ENCODE data around the gene UBD.
A peak's percentile ranks its signal among the peaks of the same experiment; 100 is the strongest.

Gene UBD

DNA sequence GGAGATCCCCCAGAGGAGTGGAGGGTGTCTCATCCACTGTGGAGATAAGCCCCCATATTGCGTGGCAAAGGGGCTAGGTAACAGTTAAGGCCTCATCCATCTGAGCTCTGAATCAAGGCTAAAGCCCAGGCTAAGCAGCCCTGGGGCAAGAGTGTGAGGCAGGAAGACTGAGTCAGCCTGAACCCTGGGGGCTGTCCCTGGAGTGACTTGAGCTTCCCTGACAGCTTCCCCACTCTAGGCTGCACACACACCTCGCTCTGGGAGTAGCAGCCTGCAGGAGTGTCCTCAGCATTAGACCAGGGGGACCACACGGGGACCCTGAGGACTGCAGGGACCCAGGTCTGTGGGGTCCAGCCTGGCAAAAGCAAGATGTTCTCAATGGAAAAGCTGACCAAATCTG is 27.9 kb downstream of the UBD start:
- Histone ChIP-seq H3K27me3 (ENCODE audit: control insufficient read depth, insufficient read depth, low read length) (no peaks in the 10 kb centered on the region), H3K36me3 (ENCODE audit: control insufficient read depth, insufficient read depth, low read length) (no peaks in the 10 kb centered on the region), H3K9me3 (ENCODE audit: control insufficient read depth, insufficient read depth, low read length) (no peaks in the 10 kb centered on the region), H3K4me3 (ENCODE audit: low read length) (no peak overlapping the region), H3K27ac (ENCODE audit: low read length) (no peak overlapping the region), H3K4me1 (ENCODE audit: control insufficient read depth, insufficient read depth, low read length) (no peaks in the 10 kb centered on the region)
- DNase-seq (ENCODE audit: low read depth, low spot score): no peak
- WGBS (ENCODE audit: insufficient coverage, insufficient read length): no CpG with 5 or more reads among the region's 3 CpGs

DNA sequence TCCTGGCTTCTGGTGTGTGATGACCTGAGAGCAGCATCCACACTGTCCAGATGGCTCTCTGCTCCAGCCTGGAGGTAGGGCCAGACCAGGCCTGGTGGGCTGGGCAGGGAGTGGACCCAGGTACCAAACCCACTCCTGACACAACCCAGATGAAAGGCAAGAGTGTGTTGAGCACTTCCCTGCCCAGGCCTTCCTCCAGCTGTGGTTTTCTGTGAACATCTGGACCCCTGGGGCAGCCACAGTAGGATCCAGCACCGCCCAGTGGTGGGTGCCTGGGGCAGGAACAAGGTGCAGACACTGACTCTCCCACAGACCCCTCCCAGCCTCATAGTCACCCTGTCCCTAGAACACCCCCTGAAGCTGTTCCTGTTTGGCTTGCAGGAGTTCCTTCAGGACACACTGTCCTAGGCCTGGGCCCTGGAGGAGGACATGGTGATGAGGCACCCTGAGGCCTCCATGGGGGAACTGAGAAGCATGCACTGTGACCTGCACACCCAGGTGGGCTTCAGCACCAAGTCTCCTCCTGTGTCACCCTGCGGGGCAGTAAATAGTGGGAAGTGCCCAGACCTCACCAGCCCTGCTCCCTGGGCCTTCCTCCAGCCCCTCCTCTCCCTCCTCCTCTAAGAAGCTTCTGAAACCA is 28.7 kb downstream of the UBD start:
- Histone ChIP-seq H3K27me3 (ENCODE audit: control insufficient read depth, insufficient read depth, low read length) (no peaks in the 10 kb centered on the region), H3K9me3 (ENCODE audit: control insufficient read depth, insufficient read depth, low read length) (no peaks in the 10 kb centered on the region), H3K4me1 (ENCODE audit: control insufficient read depth, insufficient read depth, low read length) (no peaks in the 10 kb centered on the region), H3K27ac (ENCODE audit: low read length) (no peak overlapping the region), H3K4me3 (ENCODE audit: low read length) (no peak overlapping the region), H3K36me3 (ENCODE audit: control insufficient read depth, insufficient read depth, low read length) (no peaks in the 10 kb centered on the region)
- WGBS (ENCODE audit: insufficient coverage, insufficient read length): no CpG with 5 or more reads among the region's 2 CpGs
- no peak for DNase-seq (ENCODE audit: low read depth, low spot score)

DNA sequence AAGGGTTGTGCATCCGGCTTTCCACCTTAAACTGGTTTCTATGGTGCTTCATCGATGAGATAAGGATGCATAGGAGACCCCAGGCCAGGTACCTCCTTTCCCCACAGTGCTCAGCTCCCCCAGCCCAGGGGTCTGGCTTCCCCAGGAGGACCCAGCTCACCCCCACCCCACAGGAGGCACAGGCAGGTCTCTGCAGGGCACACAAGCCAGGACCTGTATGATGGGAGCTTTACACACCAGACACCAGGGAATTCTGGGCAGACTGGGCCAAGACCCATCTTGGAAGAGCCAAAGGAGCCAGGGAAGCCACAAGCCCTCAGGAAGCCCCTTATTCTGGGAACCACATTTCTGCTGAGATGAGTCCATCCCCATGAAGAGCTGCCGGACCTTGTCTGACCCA is 29.6 kb downstream of the UBD start:
- WGBS (ENCODE audit: insufficient coverage, insufficient read length): no CpG with 5 or more reads among the region's 3 CpGs
- no peak for DNase-seq (ENCODE audit: low read depth, low spot score)
- H3K9me3 ChIP-seq (ENCODE audit: control insufficient read depth, insufficient read depth, low read length): no peaks in the 10 kb centered on the region
- no peak overlapping the region for H3K27ac ChIP-seq (ENCODE audit: low read length)
- no peaks in the 10 kb centered on the region for H3K36me3 ChIP-seq (ENCODE audit: control insufficient read depth, insufficient read depth, low read length)
- no peak overlapping the region for H3K4me3 ChIP-seq (ENCODE audit: low read length)
- H3K27me3 ChIP-seq (ENCODE audit: control insufficient read depth, insufficient read depth, low read length): no peaks in the 10 kb centered on the region
- H3K4me1 ChIP-seq (ENCODE audit: control insufficient read depth, insufficient read depth, low read length): no peaks in the 10 kb centered on the region

DNA sequence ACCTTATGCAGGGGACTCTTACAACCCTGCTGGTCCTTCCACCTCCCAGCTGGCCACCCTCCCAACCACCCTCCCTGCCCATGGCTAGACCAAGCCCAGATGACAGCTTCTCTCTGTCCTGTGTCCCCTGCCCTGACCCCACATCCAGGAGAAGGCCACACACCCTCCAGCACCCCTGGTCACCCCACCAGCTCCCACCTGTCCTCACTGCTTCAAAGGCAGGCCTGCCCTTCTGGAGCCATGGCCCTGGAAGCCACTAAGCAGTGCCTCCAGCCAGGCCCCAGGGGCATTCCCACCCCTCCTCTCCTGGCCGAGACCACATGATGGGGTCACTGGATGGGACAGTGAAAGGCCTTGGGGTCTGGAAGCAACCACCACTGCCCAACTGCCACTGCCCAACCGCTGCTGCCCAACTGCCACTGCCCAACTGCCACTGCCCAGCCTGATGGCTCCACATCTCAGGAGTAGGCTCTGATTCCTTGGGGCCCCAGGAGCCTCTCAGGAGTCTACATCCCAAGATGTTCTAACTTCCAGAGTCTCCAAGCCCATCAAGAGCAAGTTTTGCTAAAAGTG is 30.5 kb downstream of the UBD start:
- DNase-seq (ENCODE audit: low read depth, low spot score): no peak
- H3K36me3 ChIP-seq (ENCODE audit: control insufficient read depth, insufficient read depth, low read length): no peaks in the 10 kb centered on the region
- H3K4me1 ChIP-seq (ENCODE audit: control insufficient read depth, insufficient read depth, low read length): no peaks in the 10 kb centered on the region
- WGBS (ENCODE audit: insufficient coverage, insufficient read length): no CpG with 5 or more reads among the region's 2 CpGs
- no peak overlapping the region for H3K27ac ChIP-seq (ENCODE audit: low read length)
- H3K9me3 ChIP-seq (ENCODE audit: control insufficient read depth, insufficient read depth, low read length): no peaks in the 10 kb centered on the region
- no peak overlapping the region for H3K4me3 ChIP-seq (ENCODE audit: low read length)
- no peaks in the 10 kb centered on the region for H3K27me3 ChIP-seq (ENCODE audit: control insufficient read depth, insufficient read depth, low read length)

DNA sequence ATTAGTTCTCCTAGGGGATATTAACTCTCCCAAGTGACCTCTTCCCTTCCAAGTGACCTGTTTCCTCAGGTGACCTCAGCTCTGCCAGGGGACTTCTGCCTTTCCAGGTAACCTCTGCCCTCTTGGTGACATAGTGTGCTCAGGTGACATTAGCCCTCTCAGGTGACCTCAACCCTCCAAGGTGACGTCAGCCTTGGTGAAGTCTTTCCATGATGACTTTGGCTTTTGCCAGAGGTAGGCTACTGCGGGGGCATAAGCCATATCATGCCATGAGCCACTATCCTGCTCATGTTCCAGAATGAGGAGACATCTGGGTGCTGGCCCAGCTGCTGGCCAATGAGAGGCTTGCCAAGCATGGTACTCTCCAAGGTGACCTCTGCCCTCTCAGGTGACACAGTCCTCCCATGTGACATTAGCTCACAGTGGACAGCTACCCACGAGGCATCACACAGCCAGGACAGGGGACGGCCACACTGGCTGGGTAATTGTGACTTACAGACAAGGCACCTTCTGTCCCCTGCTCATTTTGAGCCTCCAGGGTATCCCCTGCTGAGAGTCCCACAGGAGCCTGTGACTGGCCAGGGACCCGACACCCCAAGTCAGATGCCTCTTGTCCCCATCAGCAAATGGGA is 31.1 kb downstream of the UBD start:
- Histone ChIP-seq H3K4me3 (ENCODE audit: low read length) (no peak overlapping the region), H3K36me3 (ENCODE audit: control insufficient read depth, insufficient read depth, low read length) (no peaks in the 10 kb centered on the region), H3K27ac (ENCODE audit: low read length) (no peak overlapping the region), H3K4me1 (ENCODE audit: control insufficient read depth, insufficient read depth, low read length) (no peaks in the 10 kb centered on the region), H3K27me3 (ENCODE audit: control insufficient read depth, insufficient read depth, low read length) (no peaks in the 10 kb centered on the region), H3K9me3 (ENCODE audit: control insufficient read depth, insufficient read depth, low read length) (no peaks in the 10 kb centered on the region)
- no CpG with 5 or more reads among the region's 5 CpGs for WGBS (ENCODE audit: insufficient coverage, insufficient read length)
- DNase-seq (ENCODE audit: low read depth, low spot score): no peak

DNA sequence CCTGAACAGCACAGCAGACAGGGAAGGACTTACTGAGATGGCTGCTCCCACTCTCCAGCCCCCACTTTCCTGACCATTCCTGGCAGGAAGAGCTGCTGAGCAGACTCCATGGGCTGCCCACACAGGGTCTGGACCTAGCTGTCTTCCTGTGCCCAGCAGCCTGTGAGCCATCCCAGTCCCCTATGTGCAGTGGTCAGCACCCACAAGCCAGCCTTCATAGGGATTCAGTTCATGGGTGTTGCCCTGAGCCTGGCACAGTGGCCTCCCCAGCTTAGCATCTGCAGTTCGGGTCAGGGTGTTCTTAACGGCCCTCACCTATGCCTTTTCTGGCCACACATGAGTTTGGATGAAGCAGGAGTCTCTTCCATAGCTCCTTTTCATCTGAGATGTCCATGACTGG is 32.0 kb downstream of the UBD start:
- Histone ChIP-seq H3K27me3 (ENCODE audit: control insufficient read depth, insufficient read depth, low read length) (no peaks in the 10 kb centered on the region), H3K36me3 (ENCODE audit: control insufficient read depth, insufficient read depth, low read length) (no peaks in the 10 kb centered on the region), H3K4me3 (ENCODE audit: low read length) (no peak overlapping the region), H3K9me3 (ENCODE audit: control insufficient read depth, insufficient read depth, low read length) (no peaks in the 10 kb centered on the region), H3K27ac (ENCODE audit: low read length) (no peak overlapping the region), H3K4me1 (ENCODE audit: control insufficient read depth, insufficient read depth, low read length) (no peaks in the 10 kb centered on the region)
- no CpG with 5 or more reads among the region's 2 CpGs for WGBS (ENCODE audit: insufficient coverage, insufficient read length)
- DNase-seq (ENCODE audit: low read depth, low spot score): no peak

DNA sequence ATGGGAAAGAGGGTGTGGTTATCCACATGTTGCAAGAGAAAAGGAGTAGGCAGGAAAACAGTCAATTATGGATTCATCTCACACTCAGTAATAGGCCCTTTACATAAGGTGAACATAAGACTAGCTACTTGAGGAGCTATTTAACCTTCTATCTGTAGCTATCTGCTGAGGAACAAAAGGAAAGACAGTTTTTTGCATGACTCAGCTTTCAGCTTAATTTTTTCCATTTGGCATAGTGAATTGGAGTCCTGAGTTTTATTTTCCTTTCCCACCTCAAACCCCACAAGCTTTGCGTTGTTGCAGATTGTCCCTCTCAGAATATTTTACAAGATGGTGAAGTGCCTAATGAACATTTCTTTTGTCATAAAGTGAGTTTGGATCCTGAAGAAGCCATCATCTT is 32.4 kb downstream of the UBD start:
- no CpG with 5 or more reads among the region's 1 CpG for WGBS (ENCODE audit: insufficient coverage, insufficient read length)
- no peaks in the 10 kb centered on the region for H3K36me3 ChIP-seq (ENCODE audit: control insufficient read depth, insufficient read depth, low read length)
- no peaks in the 10 kb centered on the region for H3K27me3 ChIP-seq (ENCODE audit: control insufficient read depth, insufficient read depth, low read length)
- H3K9me3 ChIP-seq (ENCODE audit: control insufficient read depth, insufficient read depth, low read length): no peaks in the 10 kb centered on the region
- no peak for DNase-seq (ENCODE audit: low read depth, low spot score)
- H3K4me1 ChIP-seq (ENCODE audit: control insufficient read depth, insufficient read depth, low read length): no peaks in the 10 kb centered on the region
- H3K4me3 ChIP-seq (ENCODE audit: low read length): no peak overlapping the region
- H3K27ac ChIP-seq (ENCODE audit: low read length): no peak overlapping the region

DNA sequence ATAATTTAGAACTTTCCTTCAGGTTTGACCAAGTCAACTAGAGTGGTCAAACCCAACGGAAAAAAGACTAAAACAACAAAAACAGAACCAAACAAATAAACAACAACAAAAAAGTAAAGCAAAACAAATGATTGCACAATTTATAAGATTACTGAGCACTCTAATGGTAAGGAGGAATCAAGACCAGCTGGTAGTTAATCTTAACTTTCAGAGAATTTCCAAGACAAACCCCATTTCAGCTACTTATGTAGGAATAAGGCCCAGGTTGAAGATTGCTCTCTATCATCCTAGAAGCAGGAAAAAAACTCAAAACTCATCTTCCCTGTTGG is 34.3 kb downstream of the UBD start:
- no peaks in the 10 kb centered on the region for H3K9me3 ChIP-seq (ENCODE audit: control insufficient read depth, insufficient read depth, low read length)
- H3K4me3 ChIP-seq (ENCODE audit: low read length): no peak overlapping the region
- WGBS (ENCODE audit: insufficient coverage, insufficient read length): no CpG with 5 or more reads among the region's 1 CpG
- no peak for DNase-seq (ENCODE audit: low read depth, low spot score)
- H3K4me1 ChIP-seq (ENCODE audit: control insufficient read depth, insufficient read depth, low read length): no peaks in the 10 kb centered on the region
- no peak overlapping the region for H3K27ac ChIP-seq (ENCODE audit: low read length)
- no peaks in the 10 kb centered on the region for H3K27me3 ChIP-seq (ENCODE audit: control insufficient read depth, insufficient read depth, low read length)
- H3K36me3 ChIP-seq (ENCODE audit: control insufficient read depth, insufficient read depth, low read length): no peaks in the 10 kb centered on the region

DNA sequence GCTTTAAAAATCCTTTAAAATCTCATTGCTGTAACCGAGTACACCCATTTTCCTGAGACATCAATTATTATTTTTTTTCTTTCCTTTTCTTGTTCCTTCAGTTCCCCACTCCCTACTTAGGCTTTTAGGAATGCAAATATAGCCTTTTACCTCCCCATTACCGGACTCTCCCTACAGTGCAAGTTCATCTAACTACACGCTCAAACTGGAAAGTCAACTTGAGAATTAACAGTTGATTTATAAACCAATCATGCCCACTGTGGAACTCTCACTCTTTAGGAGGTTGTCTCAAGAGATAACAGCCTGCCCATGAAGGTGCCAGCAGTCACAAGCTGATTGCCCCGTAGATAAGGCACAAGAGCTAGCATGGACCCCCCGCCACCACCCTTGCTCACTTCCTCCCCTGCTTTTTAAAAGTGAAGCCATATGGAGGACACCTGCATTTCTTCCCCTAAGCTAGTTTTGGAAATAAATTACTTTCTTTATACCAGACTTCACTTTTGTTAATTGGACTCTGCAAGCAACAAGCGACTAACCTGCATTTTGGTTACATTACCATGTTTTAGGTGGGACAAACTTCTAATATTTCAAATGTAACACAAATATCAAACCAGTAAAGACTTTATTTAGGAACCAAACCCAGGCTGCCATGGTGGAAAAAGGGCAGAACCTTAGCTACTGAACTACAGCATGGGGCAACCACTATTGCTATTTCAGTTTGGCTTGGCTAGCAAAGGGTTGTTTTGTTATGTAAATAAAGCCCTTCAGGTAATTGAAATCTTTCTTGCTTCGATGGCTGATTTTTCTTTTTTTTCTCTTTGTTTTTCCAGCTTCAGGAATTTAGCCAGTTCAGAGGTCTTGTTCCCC is 34.9 kb downstream of the UBD start:
- no peaks in the 10 kb centered on the region for H3K9me3 ChIP-seq (ENCODE audit: control insufficient read depth, insufficient read depth, low read length)
- H3K27ac ChIP-seq (ENCODE audit: low read length): no peak overlapping the region
- H3K36me3 ChIP-seq (ENCODE audit: control insufficient read depth, insufficient read depth, low read length): no peaks in the 10 kb centered on the region
- H3K27me3 ChIP-seq (ENCODE audit: control insufficient read depth, insufficient read depth, low read length): no peaks in the 10 kb centered on the region
- H3K4me3 ChIP-seq (ENCODE audit: low read length): no peak overlapping the region
- H3K4me1 ChIP-seq (ENCODE audit: control insufficient read depth, insufficient read depth, low read length): no peaks in the 10 kb centered on the region
- no CpG with 5 or more reads among the region's 7 CpGs for WGBS (ENCODE audit: insufficient coverage, insufficient read length)
- peak; percentile 11 for DNase-seq (ENCODE audit: low read depth, low spot score)

DNA sequence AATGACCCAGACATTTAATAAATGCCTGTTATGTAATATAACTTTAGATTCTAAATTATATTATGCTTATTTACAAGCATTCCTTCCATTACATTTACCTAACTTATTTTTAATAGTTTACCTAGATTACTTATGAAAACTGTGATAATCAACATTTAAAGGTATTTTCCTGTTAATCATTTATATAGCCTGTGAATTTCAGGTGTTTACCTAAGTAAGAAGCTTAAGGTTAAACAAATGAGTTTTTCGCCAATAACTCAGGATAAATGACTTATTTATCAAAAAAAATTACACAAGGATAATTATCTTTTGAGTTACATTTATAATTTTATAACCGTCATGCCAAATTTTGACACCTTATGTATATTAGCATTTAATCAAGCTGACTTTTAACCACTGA is 35.5 kb downstream of the UBD start:
- Histone ChIP-seq H3K27me3 (ENCODE audit: control insufficient read depth, insufficient read depth, low read length) (no peaks in the 10 kb centered on the region), H3K4me1 (ENCODE audit: control insufficient read depth, insufficient read depth, low read length) (no peaks in the 10 kb centered on the region), H3K9me3 (ENCODE audit: control insufficient read depth, insufficient read depth, low read length) (no peaks in the 10 kb centered on the region), H3K36me3 (ENCODE audit: control insufficient read depth, insufficient read depth, low read length) (no peaks in the 10 kb centered on the region), H3K27ac (ENCODE audit: low read length) (no peak overlapping the region), H3K4me3 (ENCODE audit: low read length) (no peak overlapping the region)
- DNase-seq (ENCODE audit: low read depth, low spot score): no peak
- no CpG with 5 or more reads among the region's 2 CpGs for WGBS (ENCODE audit: insufficient coverage, insufficient read length)
